Activated gamma-delta T cell treated with Interleukin-2 at 50 U/mL for 16 hours (primary cell): ENCODE measurements around the gene GRIK3.
"Not testable (repeated sequence)": the region's sequence is repeated elsewhere in the genome, so short reads cannot be mapped to it uniquely, and the experiment has no call there.

Source experiments
- DNase-seq: peaks from one replicate; pipeline ENCODE4 v3.0.0-alpha.2; 2020

The GRIK3 gene

GRCh38 chr1:36934061-36934460 is 100.3 kb downstream of the GRIK3 start:
- DNase-seq = no peak

DNA sequence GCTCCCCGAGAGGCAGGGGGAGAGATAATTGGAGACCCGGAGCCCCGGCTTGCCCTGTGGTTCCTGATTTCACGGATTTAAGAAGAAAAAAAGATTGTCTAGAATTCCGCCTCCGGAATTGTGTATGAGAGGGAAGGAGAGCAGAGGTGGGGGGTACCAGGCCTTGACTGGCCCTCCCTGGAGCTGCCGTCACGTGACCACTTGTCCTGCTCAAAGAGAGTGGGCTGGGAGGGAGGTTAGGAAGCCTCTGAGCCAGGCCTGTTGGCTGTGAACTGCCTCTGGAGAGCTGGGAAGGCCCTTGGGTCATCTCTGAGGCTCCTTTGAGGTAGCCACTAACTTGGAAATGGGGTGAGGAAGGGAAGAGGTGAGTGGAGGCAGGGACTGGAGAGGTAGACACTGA is 106.5 kb downstream of the GRIK3 start:
- DNase-seq = no peak

GRCh38 chr1:36925251-36925650 is 109.1 kb downstream of the GRIK3 start:
- DNase-seq = no peak

DNA sequence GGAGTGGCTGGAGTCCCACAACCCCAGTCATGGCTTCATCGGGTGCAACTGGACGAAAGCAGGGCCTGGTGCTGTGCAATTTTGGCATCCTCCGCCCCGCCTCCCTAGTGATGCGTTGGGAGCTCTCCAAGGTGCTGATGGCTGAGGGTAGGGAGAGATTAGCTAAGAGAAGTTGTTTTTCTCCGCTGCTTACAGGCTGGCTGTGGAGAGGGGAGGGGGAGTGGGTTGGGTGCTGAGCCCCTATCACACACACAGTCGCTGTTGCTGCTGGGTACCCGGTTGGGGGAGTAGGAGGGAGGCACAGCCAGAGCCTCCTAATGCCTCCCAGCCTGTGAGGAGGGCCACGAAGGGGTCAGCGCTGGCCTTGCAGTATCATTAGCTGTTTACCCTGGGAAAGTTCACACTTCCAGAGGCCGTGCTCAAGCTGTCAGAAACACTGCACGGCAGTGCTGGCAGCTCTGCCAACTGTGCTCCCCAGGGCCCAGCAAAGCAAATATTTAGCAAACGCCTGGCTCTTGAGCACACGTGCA is 110.0 kb downstream of the GRIK3 start:
- DNase-seq = peak; percentile 26

DNA sequence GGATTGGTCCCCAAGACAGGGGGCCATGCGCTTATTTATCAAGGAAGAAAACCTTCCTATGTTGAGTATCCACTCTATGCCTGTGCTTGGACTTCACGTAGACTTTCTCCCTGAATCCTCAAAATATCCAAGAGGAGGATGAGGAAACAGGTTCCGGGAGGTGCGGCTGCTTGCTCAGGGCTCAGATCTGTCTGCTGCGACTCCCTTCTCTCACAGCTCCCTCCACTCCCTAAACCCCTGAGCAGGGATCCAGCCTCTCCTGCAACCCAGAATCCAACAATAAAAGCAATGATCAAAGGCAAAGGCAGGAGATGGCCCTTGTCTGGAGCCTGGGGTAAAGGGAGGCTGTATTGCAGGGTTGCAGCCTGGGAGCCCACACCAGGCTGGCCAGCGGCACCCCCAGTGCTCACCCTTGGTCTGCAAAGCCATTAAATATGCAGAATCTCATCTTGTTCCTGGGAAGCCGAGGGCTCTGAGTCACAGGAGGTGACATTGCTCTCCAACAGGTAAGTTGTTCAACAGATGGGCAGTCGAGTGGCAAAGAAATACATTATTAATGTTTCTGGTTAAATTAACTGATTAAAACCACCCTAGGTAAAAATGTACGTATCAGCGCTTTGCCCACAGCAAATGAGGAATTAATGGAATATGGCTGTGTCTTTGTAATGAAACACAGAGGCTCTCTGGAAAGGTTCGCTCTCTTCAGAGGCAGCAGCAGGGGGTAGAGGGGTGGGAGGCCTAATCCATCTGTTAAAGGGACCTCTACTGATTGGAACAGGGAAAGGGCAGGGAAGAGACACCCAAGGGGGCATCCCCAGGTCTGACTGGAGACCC is 111.5 kb downstream of the GRIK3 start:
- DNase-seq = no peak

DNA sequence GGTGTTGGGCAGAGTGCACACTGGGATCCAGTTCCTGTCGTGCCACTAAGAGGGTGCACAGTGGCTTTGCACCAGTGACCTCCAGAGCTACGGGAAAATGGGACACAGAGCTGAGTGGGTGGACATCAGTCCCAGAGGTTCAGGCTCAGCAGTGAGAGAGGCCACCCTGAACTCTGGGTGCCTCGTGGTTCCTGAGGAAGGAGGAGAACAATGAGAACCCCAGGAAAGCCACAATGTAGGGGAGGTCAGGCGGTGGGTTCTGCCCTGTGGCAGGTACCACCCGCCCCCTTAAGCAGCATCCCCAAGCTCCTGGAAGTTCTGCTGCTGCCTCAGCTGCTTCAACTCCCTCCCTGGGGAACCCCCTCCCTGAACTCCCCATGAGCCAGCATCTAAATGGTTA is 112.2 kb downstream of the GRIK3 start:
- DNase-seq = no peak

GRCh38 chr1:36920801-36921405 is 113.4 kb downstream of the GRIK3 start:
- no peak for DNase-seq

GRCh38 chr1:36920371-36920770 is 113.9 kb downstream of the GRIK3 start:
- DNase-seq = no peak

GRCh38 chr1:36919491-36920145 is 114.7 kb downstream of the GRIK3 start:
- no peak for DNase-seq

DNA sequence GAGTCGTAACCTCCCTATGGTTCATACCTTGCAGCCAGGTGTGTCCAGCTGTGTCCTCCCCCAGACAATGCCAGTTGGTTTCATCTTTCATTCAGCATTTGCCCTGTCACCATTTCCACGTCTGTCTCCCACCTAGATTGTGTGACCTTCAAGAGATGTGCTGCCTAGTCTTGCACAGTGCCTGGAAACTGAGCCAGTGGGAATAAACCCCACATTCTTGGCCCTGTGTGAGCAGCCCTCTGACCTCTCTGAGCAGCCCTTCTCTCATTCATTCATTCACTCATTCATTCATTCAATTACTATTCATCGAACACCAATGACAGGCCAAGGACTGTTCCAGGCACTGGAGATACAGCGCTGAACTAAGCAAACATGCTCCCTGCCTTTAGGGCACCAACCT is 115.7 kb downstream of the GRIK3 start:
- no peak for DNase-seq

DNA sequence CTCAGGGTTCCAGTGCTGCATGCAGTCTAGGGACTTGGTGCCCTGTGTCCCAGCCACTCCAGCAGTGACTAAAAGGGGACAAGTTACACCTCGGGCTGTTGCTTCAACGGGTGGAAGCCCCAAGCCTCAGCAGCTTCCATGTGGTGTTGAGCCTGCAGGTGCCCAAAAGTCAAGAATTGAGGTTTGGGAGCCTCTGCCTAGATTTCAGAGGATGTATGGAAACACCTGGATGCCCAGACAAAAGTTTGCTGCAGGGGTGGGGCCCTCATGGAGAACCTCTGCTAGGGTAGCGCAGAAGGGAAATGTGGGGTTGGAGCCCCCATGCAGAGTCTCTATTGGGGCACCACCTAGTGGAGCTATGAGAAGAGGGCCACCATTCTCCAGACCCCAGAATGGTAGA is 117.8 kb downstream of the GRIK3 start:
- DNase-seq = not testable (repeated sequence)

- no peak for DNase-seq
Observed at GRCh38 chr1:36913484-36914060, 120.7 kb downstream of the GRIK3 start.

GRCh38 chr1:36913016-36913415 is 121.3 kb downstream of the GRIK3 start:
- DNase-seq = no peak

- DNase-seq = no peak
Observed at GRCh38 chr1:36912365-36912865, 121.9 kb downstream of the GRIK3 start.

- DNase-seq = no peak
Observed at GRCh38 chr1:36911561-36912364, 122.6 kb downstream of the GRIK3 start.

- no peak for DNase-seq
Observed at GRCh38 chr1:36910886-36911540, 123.3 kb downstream of the GRIK3 start.

- no peak for DNase-seq
Observed at GRCh38 chr1:36909946-36910725, 124.2 kb downstream of the GRIK3 start.

DNA sequence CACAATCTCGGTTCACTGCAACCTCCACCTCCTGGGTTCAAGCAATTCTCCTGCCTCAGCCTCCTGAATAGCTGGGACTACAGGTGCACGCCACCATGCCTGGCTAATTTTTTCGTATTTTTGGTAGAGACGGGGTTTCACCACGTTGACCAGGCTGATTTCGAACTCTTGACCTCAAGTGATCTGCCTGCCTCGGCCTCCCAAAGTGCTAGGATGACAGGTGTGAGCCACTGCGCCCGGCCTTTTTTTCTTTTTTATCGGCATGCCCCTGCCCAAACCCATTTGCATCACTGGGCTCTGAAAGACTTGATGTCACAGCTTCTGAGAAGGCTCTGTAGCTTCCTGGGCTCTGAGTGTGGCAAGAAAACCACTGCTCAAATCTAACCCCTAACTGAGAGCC is 125.0 kb downstream of the GRIK3 start:
- not testable (repeated sequence) for DNase-seq

DNA sequence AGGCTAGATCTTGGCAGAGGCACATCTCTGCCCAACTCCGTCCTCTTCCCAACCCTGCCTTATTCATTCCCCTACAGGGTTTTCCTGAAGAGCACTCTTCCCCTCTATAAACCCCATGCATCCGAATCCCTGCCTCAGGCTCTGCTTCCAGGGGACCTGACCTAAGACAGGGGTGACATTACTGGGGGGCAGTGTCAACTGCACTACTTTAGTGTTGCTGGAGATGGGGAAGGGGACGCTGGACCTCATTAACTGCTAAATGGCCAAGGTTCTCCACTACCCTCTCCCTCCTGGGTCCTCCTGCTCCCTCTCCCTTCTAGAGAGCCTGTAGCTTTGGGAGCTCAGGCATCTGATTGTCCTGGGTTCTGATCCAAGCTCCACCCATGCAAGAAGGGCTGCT is 126.2 kb downstream of the GRIK3 start:
- DNase-seq = no peak

DNA sequence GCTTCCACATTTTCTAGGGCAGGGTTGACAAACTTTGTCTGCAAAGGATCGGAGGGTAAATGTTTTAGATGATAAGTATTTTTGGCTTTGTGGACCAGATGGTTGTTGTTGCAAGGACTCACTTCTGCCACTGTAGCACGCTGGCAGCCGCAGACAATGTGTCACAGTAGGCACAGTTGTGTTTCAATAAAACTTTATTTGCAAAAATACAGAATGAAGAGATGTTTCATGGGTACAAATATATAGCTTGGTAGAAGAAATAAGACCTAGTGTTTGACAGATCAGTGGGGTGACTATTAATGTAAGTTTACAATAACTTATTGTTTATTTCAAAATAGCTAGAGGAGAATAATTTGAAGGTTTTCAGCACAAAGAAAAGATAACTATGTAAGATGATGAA is 127.8 kb downstream of the GRIK3 start:
- no peak for DNase-seq

GRCh38 chr1:36905941-36906340 is 128.4 kb downstream of the GRIK3 start:
- DNase-seq = no peak
